ENCODE results near the gene ZDHHC16. TPM values are rescaled to one million over a fixed set of nuclear protein-coding genes. Genes with fewer than 3 reads are reported as not detected.

The ZDHHC16 gene
- total RNA-seq, 1 donor from 2014 or later, result 35.5 TPM

DNA sequence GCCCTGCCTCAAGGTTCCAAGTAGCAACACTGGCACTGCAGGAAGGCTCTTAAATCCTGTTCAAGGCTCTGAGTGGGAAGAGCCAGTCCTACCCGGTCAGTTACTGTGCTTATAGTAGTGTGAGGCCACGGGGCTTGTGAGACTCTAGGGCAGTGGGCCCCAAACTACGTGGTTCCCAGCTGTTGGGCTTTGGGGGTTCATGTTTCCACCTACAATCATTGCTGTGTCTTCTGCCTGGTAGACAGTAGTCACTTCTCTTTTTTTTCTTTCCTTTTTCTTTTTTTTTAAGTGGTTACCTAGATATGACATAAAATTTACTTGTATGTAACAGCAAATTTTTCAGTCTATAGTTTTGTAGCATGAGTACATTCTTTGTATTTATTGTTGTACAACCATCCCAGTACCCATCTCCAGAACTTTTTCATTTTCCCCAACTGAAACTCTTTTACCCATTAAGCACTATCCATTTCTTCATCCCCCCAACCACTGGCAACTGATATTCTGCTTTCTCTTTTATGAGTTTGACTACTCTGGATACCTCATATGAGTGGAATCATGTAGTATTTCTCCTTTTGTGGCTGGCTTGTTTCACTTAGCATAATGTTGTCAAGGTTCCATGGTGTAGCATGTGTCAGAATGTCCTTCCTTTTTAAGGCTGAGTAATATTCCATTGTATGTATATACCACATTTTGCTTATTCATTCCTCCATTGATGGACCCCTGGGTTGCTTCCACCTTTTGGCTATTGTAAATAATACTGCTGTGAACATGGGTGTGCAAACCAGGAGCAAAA lies 60.4 kb downstream of the ZDHHC16 start:
- no peak for DNase-seq (ENCODE audit: low read depth, low spot score)

Other genes with a start within 250 kb of the ZDHHC16 start
- 12.3 and 18.1 TPM in 2 replicates for gene ARHGAP19, start 153.5 kb upstream of the ZDHHC16 start, total RNA-seq
- gene FRAT1, start 126.9 kb upstream of the ZDHHC16 start, total RNA-seq, result 3.2 and 4.6 TPM in 2 replicates
- 11.0 and 11.9 TPM in 2 replicates for gene FRAT2, start 111.4 kb upstream of the ZDHHC16 start, total RNA-seq
- gene RRP12, start 44.8 kb upstream of the ZDHHC16 start, total RNA-seq, result 21.6 and 27.8 TPM in 2 replicates
- gene PGAM1, start 20.0 kb upstream of the ZDHHC16 start, total RNA-seq, result 334 and 374 TPM in 2 replicates
- gene EXOSC1, start 169 bp upstream of the ZDHHC16 start, total RNA-seq, result 39.3 and 43.8 TPM in 2 replicates
- gene MMS19, start 52.2 kb downstream of the ZDHHC16 start, total RNA-seq, result 70.7 and 76.8 TPM in 2 replicates
- gene UBTD1, start 52.7 kb downstream of the ZDHHC16 start, total RNA-seq, result 41.4 and 58.4 TPM in 2 replicates
- gene ANKRD2, start 126.6 kb downstream of the ZDHHC16 start, total RNA-seq, result 0.78 and 1.8 TPM in 2 replicates
- gene HOGA1, start 138.2 kb downstream of the ZDHHC16 start, total RNA-seq, result 0.18 and 0.53 TPM in 2 replicates
- not detected in 2 replicates for gene C10orf62, start 143.5 kb downstream of the ZDHHC16 start, total RNA-seq
- gene MORN4, start 187.3 kb downstream of the ZDHHC16 start, total RNA-seq, result 3.9 and 7.1 TPM in 2 replicates
- gene PI4K2A, start 194.5 kb downstream of the ZDHHC16 start, total RNA-seq, result 17.1 and 19.3 TPM in 2 replicates
- 2.4 and 3.2 TPM in 2 replicates for gene AVPI1, start 241.1 kb downstream of the ZDHHC16 start, total RNA-seq

All from pulmonary artery endothelial cell (primary cell).